D721Med (cell line): ENCODE results near the gene B9D2.

ENCODE experiments used
- DNase-seq: peaks from one replicate; pipeline ENCODE4 v3.0.0; 2011; ENCODE audit warnings: low spot score; ENCODE audit not compliant: insufficient read length
- FAIRE-seq: peaks from 2 replicates; lab custom pipeline; 2011; peaks lifted over from hg19 to GRCh38; lab: Jason Lieb, UNC
- CTCF ChIP-seq: IDR thresholded peaks from 2 replicates; pipeline ENCODE4 v1.5.1; 2012; ENCODE audit warnings: mild to moderate bottlenecking, control low read depth; ENCODE audit not compliant: insufficient read depth; ENCODE audit errors: missing control alignments

Gene B9D2

GRCh38 chr19:41307954-41308449 lies 55.9 kb downstream of the B9D2 start:
- no peak for TF ChIP-seq CTCF
- no peak for FAIRE-seq
- DNase-seq = no peak

GRCh38 chr19:41307090-41307875 lies 56.7 kb downstream of the B9D2 start:
- no peak for DNase-seq
- FAIRE-seq = no peak
- TF ChIP-seq CTCF = no peak

GRCh38 chr19:41305927-41306793 lies 57.8 kb downstream of the B9D2 start:
- FAIRE-seq = no peak
- TF ChIP-seq CTCF = no peak
- no peak for DNase-seq

- TF ChIP-seq CTCF = no peak
- DNase-seq (no peak), FAIRE-seq (no peak)
Observed at GRCh38 chr19:41304706-41305483, 59.1 kb downstream of the B9D2 start.
